ENCODE measurements around the gene CEP85. TPM values are rescaled to one million over a fixed set of nuclear protein-coding genes. Genes with fewer than 3 reads are reported as not detected.

CEP85 gene
- total RNA-seq, 1 experiment from 2014 or later, result 37.2 TPM

DNA sequence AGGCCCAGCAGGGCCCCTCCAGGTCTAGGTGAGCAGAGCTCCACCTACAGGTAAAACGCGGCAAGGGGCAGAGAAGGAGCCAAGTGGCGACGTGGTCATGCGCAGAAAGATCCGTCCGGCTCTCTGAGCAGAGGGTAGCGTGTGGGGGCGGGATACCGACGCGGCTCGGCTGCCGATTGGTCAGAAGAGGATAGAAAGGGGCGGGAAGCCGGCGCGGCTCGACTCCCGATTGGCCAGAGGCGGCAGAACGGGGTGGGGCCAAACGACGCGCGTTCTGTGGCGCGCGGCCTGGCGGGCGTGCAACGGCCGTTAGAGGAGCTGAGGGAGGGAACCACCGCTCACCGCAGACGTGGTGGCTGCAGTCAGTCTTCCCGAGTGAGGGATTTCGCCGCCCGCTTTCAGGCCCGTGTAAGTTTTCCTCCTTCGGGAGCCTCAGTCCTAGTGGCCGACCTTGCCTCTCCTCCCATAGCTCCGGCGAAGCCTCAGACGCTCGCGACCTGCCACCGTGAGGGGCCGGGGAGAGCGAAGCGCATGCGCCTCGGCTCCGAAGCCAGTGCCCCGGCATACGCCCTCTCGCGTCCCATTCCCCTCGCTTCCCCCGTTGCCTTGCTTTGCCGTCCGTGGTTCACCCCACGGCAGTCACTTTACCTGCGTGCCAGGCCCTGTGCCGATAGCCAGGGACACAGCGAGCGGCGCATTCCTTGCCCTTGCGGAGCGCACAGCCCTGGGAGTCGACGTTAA lies at the start of gene CEP85 (continued):
- TF ChIP-seq, protein P1, sequence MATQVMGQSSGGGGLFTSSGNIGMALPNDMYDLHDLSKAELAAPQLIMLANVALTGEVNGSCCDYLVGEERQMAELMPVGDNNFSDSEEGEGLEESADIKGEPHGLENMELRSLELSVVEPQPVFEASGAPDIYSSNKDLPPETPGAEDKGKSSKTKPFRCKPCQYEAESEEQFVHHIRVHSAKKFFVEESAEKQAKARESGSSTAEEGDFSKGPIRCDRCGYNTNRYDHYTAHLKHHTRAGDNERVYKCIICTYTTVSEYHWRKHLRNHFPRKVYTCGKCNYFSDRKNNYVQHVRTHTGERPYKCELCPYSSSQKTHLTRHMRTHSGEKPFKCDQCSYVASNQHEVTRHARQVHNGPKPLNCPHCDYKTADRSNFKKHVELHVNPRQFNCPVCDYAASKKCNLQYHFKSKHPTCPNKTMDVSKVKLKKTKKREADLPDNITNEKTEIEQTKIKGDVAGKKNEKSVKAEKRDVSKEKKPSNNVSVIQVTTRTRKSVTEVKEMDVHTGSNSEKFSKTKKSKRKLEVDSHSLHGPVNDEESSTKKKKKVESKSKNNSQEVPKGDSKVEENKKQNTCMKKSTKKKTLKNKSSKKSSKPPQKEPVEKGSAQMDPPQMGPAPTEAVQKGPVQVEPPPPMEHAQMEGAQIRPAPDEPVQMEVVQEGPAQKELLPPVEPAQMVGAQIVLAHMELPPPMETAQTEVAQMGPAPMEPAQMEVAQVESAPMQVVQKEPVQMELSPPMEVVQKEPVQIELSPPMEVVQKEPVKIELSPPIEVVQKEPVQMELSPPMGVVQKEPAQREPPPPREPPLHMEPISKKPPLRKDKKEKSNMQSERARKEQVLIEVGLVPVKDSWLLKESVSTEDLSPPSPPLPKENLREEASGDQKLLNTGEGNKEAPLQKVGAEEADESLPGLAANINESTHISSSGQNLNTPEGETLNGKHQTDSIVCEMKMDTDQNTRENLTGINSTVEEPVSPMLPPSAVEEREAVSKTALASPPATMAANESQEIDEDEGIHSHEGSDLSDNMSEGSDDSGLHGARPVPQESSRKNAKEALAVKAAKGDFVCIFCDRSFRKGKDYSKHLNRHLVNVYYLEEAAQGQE (IDR thresholded peaks at IDR 0.05; ENCODE audit: low read depth), result no peak
- TF ChIP-seq EGR1 (IDR thresholded peaks at IDR 0.05; ENCODE audit: low read depth) (peak; percentile 90), SIN3A (IDR thresholded peaks at IDR 0.05; ENCODE audit: low read depth) (peak; percentile 76), JUND (IDR thresholded peaks at IDR 0.05) (no peak), CBX3 (IDR thresholded peaks at IDR 0.05; ENCODE audit: low read depth) (no peak)
- TF ChIP-seq, protein P2, sequence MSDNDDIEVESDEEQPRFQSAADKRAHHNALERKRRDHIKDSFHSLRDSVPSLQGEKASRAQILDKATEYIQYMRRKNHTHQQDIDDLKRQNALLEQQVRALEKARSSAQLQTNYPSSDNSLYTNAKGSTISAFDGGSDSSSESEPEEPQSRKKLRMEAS (IDR thresholded peaks at IDR 0.05), result peak; percentile 57; the same call in 1 of the 2 replicates

DNA sequence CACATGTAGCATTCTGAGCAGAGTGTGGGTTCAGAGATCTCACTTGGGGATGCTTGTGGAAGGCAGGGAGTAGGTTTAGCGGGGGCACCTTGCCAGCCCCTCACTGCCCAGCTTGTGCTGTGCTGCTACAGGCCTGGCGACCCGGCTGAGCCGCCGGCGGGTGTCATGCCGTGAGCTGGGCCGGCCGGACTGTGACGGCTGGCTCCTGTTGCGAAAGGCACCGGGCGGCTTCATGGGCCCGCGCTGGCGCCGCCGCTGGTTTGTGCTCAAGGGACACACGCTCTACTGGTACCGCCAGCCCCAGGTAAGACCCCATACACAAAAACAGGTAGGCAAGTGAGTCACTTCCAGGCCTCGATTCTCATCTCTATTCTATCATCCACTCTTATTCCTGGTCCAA lies 49.1 kb upstream of the CEP85 start:
- ChIA-PET CTCF (interaction anchor here (1.4 kb wide), 1 partner anchor 15 kb away, joined by 3 read pairs; the partner anchor contains the start of gene ZNF593), RAD21 (ENCODE audit: low non-redundant PET in 1 of 2, low total read pairs in 2 of 2, uncharacterized antibody in 2 of 2, unreplicated experiment in 2 of 2) (no interaction called here), POLR2A (no interaction called here)
- ATAC-seq (no peak), DNase-seq (ENCODE audit: low read depth, low spot score) (no peak)
- no peaks in the 10 kb centered on the region for H3K79me2 ChIP-seq (ENCODE audit: insufficient read depth, low read length)
- intact Hi-C loops (cut with micrococcal nuclease), result no loop called here
- H3K4me3 ChIP-seq (replicated peaks in 1 of 2; ENCODE audit: low read depth in 1 of 2, low read length in 2 of 2), result no peak overlapping the region
- no peaks in the 10 kb centered on the region for H3K9me3 ChIP-seq (ENCODE audit: control insufficient read depth in 1 of 2, insufficient read depth in 1 of 2, low read depth in 1 of 2, low read length in 2 of 2)
- no peak overlapping the region for H3K27ac ChIP-seq (ENCODE audit: low read depth, low read length)
- H3K4me1 ChIP-seq (ENCODE audit: control insufficient read depth in 1 of 2, insufficient read depth in 2 of 2, low read length in 2 of 2), result peaks cover 0 to 6% of the 10 kb centered on the region in 2 experiments; a peak in 2 of 4 replicates
- H2AFZ ChIP-seq (ENCODE audit: low read depth, low read length, poor library complexity, severe bottlenecking), result no peak overlapping the region
- H4K20me1 ChIP-seq (ENCODE audit: insufficient read depth), result no peaks in the 10 kb centered on the region
- H3K36me3 ChIP-seq (ENCODE audit: control insufficient read depth in 1 of 2, insufficient read depth in 2 of 2, low read length in 2 of 2), result no peaks in the 10 kb centered on the region; a peak in 1 of 4 replicates
- no peaks in the 10 kb centered on the region for H3K27me3 ChIP-seq (ENCODE audit: insufficient read depth, low read length)
- no TSS peak for BruUV-seq (replicated peaks)
- no peaks in the 10 kb centered on the region for H3K9me2 ChIP-seq (ENCODE audit: insufficient read depth)
- H3K9ac ChIP-seq (ENCODE audit: low read length), result no peak overlapping the region
- H3K4me2 ChIP-seq (ENCODE audit: low read length), result no peak overlapping the region
- TF ChIP-seq ZNF274 (IDR thresholded peaks at IDR 0.05; ENCODE audit: low read depth, low read length) (no peak), TCF7L2 (IDR thresholded peaks at IDR 0.05; ENCODE audit: borderline replicate concordance, extremely low read depth, insufficient read depth, insufficient read length) (no peak), ZFX (IDR thresholded peaks at IDR 0.05) (no peak), SIN3A (IDR thresholded peaks at IDR 0.05; ENCODE audit: low read depth) (no peak), YY1 (IDR thresholded peaks at IDR 0.05; ENCODE audit: extremely low read depth, insufficient replicate concordance, low read depth, low read length) (no peak), SRF (IDR thresholded peaks at IDR 0.05; ENCODE audit: low read depth) (no peak), EGR1 (IDR thresholded peaks at IDR 0.05; ENCODE audit: low read depth) (no peak), POLR2A (IDR thresholded peaks at IDR 0.05; ENCODE audit: borderline replicate concordance, extremely low read depth, insufficient read depth, insufficient read length) (no peak)
- TF ChIP-seq, protein P3, sequence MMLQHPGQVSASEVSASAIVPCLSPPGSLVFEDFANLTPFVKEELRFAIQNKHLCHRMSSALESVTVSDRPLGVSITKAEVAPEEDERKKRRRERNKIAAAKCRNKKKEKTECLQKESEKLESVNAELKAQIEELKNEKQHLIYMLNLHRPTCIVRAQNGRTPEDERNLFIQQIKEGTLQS (IDR thresholded peaks at IDR 0.05), result no peak
- TF ChIP-seq, protein P4, sequence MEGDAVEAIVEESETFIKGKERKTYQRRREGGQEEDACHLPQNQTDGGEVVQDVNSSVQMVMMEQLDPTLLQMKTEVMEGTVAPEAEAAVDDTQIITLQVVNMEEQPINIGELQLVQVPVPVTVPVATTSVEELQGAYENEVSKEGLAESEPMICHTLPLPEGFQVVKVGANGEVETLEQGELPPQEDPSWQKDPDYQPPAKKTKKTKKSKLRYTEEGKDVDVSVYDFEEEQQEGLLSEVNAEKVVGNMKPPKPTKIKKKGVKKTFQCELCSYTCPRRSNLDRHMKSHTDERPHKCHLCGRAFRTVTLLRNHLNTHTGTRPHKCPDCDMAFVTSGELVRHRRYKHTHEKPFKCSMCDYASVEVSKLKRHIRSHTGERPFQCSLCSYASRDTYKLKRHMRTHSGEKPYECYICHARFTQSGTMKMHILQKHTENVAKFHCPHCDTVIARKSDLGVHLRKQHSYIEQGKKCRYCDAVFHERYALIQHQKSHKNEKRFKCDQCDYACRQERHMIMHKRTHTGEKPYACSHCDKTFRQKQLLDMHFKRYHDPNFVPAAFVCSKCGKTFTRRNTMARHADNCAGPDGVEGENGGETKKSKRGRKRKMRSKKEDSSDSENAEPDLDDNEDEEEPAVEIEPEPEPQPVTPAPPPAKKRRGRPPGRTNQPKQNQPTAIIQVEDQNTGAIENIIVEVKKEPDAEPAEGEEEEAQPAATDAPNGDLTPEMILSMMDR (IDR thresholded peaks at IDR 0.05 in 2 of 3, conservative IDR thresholded peaks at IDR 0.05 in 1 of 3; ENCODE audit: borderline replicate concordance in 1 of 3, insufficient read depth in 1 of 3, low read depth in 2 of 3, low read length in 2 of 3), result no peak
- TF ChIP-seq, protein P2 (IDR thresholded peaks at IDR 0.05), result no peak
- TF ChIP-seq, protein P5, sequence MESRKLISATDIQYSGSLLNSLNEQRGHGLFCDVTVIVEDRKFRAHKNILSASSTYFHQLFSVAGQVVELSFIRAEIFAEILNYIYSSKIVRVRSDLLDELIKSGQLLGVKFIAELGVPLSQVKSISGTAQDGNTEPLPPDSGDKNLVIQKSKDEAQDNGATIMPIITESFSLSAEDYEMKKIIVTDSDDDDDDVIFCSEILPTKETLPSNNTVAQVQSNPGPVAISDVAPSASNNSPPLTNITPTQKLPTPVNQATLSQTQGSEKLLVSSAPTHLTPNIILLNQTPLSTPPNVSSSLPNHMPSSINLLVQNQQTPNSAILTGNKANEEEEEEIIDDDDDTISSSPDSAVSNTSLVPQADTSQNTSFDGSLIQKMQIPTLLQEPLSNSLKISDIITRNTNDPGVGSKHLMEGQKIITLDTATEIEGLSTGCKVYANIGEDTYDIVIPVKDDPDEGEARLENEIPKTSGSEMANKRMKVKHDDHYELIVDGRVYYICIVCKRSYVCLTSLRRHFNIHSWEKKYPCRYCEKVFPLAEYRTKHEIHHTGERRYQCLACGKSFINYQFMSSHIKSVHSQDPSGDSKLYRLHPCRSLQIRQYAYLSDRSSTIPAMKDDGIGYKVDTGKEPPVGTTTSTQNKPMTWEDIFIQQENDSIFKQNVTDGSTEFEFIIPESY (IDR thresholded peaks at IDR 0.05; ENCODE audit: extremely low read depth, insufficient replicate concordance, low read length), result no peak
